ENCODE data around the gene RAP1GAP2. TPM values are rescaled to one million over a fixed set of nuclear protein-coding genes. Genes with fewer than 3 reads are reported as not detected.

RAP1GAP2 gene
- total RNA-seq, 3 donors from 2014 or later (not counting 1 experiment from before 2014, with no cell fraction given) = 274 to 418 (median 390) TPM

GRCh38 chr17:2844416-2844815, 48.2 kb downstream of the RAP1GAP2 start:
- H3K4me1 Mint-ChIP-seq = peaks cover 38 to 61% of the 10 kb centered on the region in 2 donors
- intact Hi-C loops (cut with micrococcal nuclease) = no loop called here
- no peaks in the 10 kb centered on the region for H3K9me3 ChIP-seq (ENCODE audit: control insufficient read depth, insufficient read depth, low read length)
- peak overlapping the region; percentile 60 to 70 for H3K27ac Mint-ChIP-seq
- H3K36me3 Mint-ChIP-seq = no peaks in the 10 kb centered on the region
- H3K4me3 ChIP-seq (ENCODE audit: low read length) = no peak overlapping the region
- peaks cover 7% of the 10 kb centered on the region for H3K36me3 ChIP-seq (ENCODE audit: control insufficient read depth, insufficient read depth, low read length)
- H3K9me3 Mint-ChIP-seq = no peaks in the 10 kb centered on the region
- no peaks in the 10 kb centered on the region for H3K27me3 ChIP-seq (ENCODE audit: control insufficient read depth, insufficient read depth, low read length)
- 91% methylated on average over 6 of the region's 6 CpGs for WGBS (ENCODE audit: insufficient coverage)
- DNase-seq (no peak), ATAC-seq (no peak)
- no peak overlapping the region for H3K4me3 Mint-ChIP-seq
- TF ChIP-seq CTCF (IDR thresholded peaks at IDR 0.05) = no peak
- peaks cover 48% of the 10 kb centered on the region for H3K4me1 ChIP-seq (ENCODE audit: control insufficient read depth, insufficient read depth, low read length)
- no peak overlapping the region for H3K27ac ChIP-seq (ENCODE audit: low read length)
- H3K27me3 Mint-ChIP-seq (ENCODE audit: low read depth in 2 of 2) = no peaks in the 10 kb centered on the region

GRCh38 chr17:2847381-2848333, 51.4 kb downstream of the RAP1GAP2 start:
- Histone ChIP-seq H3K4me1 (ENCODE audit: control insufficient read depth, insufficient read depth, low read length) (peaks cover 50% of the 10 kb centered on the region), H3K9me3 (ENCODE audit: control insufficient read depth, insufficient read depth, low read length) (no peaks in the 10 kb centered on the region), H3K36me3 (ENCODE audit: control insufficient read depth, insufficient read depth, low read length) (peaks cover 9% of the 10 kb centered on the region), H3K4me3 (ENCODE audit: low read length) (no peak overlapping the region), H3K27me3 (ENCODE audit: control insufficient read depth, insufficient read depth, low read length) (no peaks in the 10 kb centered on the region), H3K27ac (ENCODE audit: low read length) (no peak overlapping the region)
- H3K4me3 Mint-ChIP-seq = peak overlapping the region; percentile 35
- H3K36me3 Mint-ChIP-seq = no peaks in the 10 kb centered on the region
- no peaks in the 10 kb centered on the region for H3K27me3 Mint-ChIP-seq (ENCODE audit: low read depth in 2 of 2)
- H3K9me3 Mint-ChIP-seq = no peaks in the 10 kb centered on the region
- ATAC-seq = peak in 2 of 3 donors; percentile 32 to 40
- H3K27ac Mint-ChIP-seq = peak overlapping the region; percentile 81 to 86
- no peak for TF ChIP-seq CTCF (IDR thresholded peaks at IDR 0.05)
- intact Hi-C loops (cut with micrococcal nuclease) = no loop called here
- WGBS (ENCODE audit: insufficient coverage) = 34% methylated on average over 14 of the region's 17 CpGs
- H3K4me1 Mint-ChIP-seq = peaks cover 49 to 69% of the 10 kb centered on the region in 2 donors
- DNase-seq = peak in 1 of 2 donors; percentile 11

- H3K4me1 ChIP-seq (ENCODE audit: control insufficient read depth, insufficient read depth, low read length) = peaks cover 52% of the 10 kb centered on the region
- Mint-ChIP-seq H3K27me3 (ENCODE audit: low read depth in 2 of 2) (no peaks in the 10 kb centered on the region), H3K27ac (no peak overlapping the region), H3K9me3 (no peaks in the 10 kb centered on the region), H3K36me3 (no peaks in the 10 kb centered on the region), H3K4me1 (peaks cover 44 to 65% of the 10 kb centered on the region in 2 donors), H3K4me3 (no peak overlapping the region)
- 89% methylated on average over 13 of the region's 13 CpGs for WGBS (ENCODE audit: insufficient coverage)
- H3K27ac ChIP-seq (ENCODE audit: low read length) = no peak overlapping the region
- ATAC-seq (no peak), DNase-seq (no peak)
- intact Hi-C loops (cut with micrococcal nuclease) = no loop called here
- H3K36me3 ChIP-seq (ENCODE audit: control insufficient read depth, insufficient read depth, low read length) = peaks cover 7% of the 10 kb centered on the region
- H3K4me3 ChIP-seq (ENCODE audit: low read length) = no peak overlapping the region
- no peaks in the 10 kb centered on the region for H3K27me3 ChIP-seq (ENCODE audit: control insufficient read depth, insufficient read depth, low read length)
- H3K9me3 ChIP-seq (ENCODE audit: control insufficient read depth, insufficient read depth, low read length) = no peaks in the 10 kb centered on the region
- TF ChIP-seq CTCF (IDR thresholded peaks at IDR 0.05) = no peak
Measured at GRCh38 chr17:2849327-2849670, 53.1 kb downstream of the RAP1GAP2 start.

Data from natural killer cell (primary cell).